AG04450 (cell line): Measurements from ENCODE around the gene QKI. TPM values are rescaled to one million over a fixed set of nuclear protein-coding genes. Genes with fewer than 3 reads are reported as not detected.

Source experiments
- CTCF ChIA-PET: fragments of 300-600, 350-600 bp; formaldehyde crosslinking; extraction: SDS; loops from one replicate; lab custom pipeline; 2022; ENCODE audit warnings: antibody characterized with exemption, inconsistent platforms; lab: Charles Lee
- POLR2A ChIA-PET: fragments of 350-600 bp; formaldehyde crosslinking; extraction: SDS; loops from one replicate; lab custom pipeline; 2021; ENCODE audit warnings: antibody characterized with exemption, inconsistent platforms; lab: Yijun Ruan, JAX
- DNase-seq: peaks from one replicate; pipeline ENCODE4 v3.0.0-alpha.2; 2011; ENCODE audit warnings: low read depth, low spot score
- H3K27ac ChIP-seq: one replicate; pipeline ENCODE4 v1.5.1; 2012; ENCODE audit warnings: low read depth, low read length, control low read depth
- H3K27me3 ChIP-seq: one replicate; pipeline ENCODE4 v1.6.0; 2012; ENCODE audit warnings: low read length; ENCODE audit not compliant: control insufficient read depth, insufficient read depth
- H3K4me3 ChIP-seq: 2 replicates; pipeline ENCODE4 v1.5.1; 2011; ENCODE audit warnings: mild to moderate bottlenecking, low read depth, low read length, control low read depth
- H3K9me3 ChIP-seq: 2 replicates; pipeline ENCODE4 v1.5.1; 2012; ENCODE audit warnings: low read length; ENCODE audit not compliant: control insufficient read depth, insufficient read depth
- polyA plus RNA-seq: library from polyadenylated mRNA; depleted of rRNA; stranded (reverse); fragments of >200 nt; gene quantifications from 2 replicates; pipeline ENCODE4 v1.2.3, GENCODE V29; 2011
- TF ChIP-seq, protein P1 (sequence below): IDR thresholded peaks from 2 replicates; pipeline ENCODE4 v1.5.1; 2011; ENCODE audit warnings: low read depth, low read length, control low read depth, inconsistent platforms

QKI gene
- polyA plus RNA-seq, 1 experiment: 165 TPM

DNA sequence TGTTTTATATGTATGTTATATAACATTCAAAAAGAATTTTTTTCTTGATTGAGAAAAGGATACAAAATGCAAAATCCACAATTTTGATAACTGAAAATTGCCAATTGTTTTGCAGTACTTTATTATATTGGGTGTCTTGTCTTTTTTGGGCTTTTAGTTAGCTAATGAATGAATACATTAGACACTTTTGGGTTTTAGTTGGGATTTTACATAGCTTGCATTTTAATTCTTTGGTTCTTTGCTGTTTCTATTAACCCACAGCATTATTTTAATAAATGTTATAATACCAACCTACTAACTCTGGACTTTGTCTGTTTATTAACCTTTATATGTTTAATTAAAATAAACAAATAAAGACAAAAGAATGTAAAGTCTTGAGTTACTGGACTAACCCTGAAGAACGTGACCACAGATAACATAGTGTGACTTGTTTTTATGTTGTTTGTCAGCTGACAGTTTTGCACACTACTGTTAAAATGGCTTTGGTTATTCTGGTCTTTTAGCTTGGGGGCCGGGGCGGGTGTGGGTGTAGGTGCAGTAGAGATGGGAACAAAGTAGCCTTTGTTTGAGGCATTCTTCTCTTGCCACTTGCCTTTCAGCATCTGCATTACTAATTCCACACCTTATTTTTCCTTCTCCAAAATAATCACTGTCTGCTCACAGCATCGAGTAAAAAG lies 159.1 kb downstream of the QKI start:
- CTCF ChIA-PET: no interaction called here
- DNase-seq: no peak
- POLR2A ChIA-PET: no interaction called here
- Histone ChIP-seq H3K27ac (no peak overlapping the region), H3K27me3 (no peaks in the 10 kb centered on the region), H3K4me3 (no peak overlapping the region), H3K9me3 (no peaks in the 10 kb centered on the region)
- TF ChIP-seq, protein P1, sequence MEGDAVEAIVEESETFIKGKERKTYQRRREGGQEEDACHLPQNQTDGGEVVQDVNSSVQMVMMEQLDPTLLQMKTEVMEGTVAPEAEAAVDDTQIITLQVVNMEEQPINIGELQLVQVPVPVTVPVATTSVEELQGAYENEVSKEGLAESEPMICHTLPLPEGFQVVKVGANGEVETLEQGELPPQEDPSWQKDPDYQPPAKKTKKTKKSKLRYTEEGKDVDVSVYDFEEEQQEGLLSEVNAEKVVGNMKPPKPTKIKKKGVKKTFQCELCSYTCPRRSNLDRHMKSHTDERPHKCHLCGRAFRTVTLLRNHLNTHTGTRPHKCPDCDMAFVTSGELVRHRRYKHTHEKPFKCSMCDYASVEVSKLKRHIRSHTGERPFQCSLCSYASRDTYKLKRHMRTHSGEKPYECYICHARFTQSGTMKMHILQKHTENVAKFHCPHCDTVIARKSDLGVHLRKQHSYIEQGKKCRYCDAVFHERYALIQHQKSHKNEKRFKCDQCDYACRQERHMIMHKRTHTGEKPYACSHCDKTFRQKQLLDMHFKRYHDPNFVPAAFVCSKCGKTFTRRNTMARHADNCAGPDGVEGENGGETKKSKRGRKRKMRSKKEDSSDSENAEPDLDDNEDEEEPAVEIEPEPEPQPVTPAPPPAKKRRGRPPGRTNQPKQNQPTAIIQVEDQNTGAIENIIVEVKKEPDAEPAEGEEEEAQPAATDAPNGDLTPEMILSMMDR: no peak

GRCh38 chr6:163576114-163576513 lies 161.6 kb downstream of the QKI start:
- ChIA-PET POLR2A (no interaction called here), CTCF (no interaction called here)
- Histone ChIP-seq H3K9me3 (no peaks in the 10 kb centered on the region), H3K27ac (no peak overlapping the region), H3K4me3 (no peak overlapping the region), H3K27me3 (no peaks in the 10 kb centered on the region)
- no peak for DNase-seq
- TF ChIP-seq, protein P1: no peak

GRCh38 chr6:163577404-163577803 lies 162.9 kb downstream of the QKI start:
- POLR2A ChIA-PET: no interaction called here
- H3K4me3 ChIP-seq: no peak overlapping the region
- H3K27me3 ChIP-seq: no peaks in the 10 kb centered on the region
- CTCF ChIA-PET: no interaction called here
- H3K9me3 ChIP-seq: no peaks in the 10 kb centered on the region
- DNase-seq: no peak
- no peak overlapping the region for H3K27ac ChIP-seq
- TF ChIP-seq, protein P1: no peak

GRCh38 chr6:163579111-163579879 lies 164.8 kb downstream of the QKI start:
- Histone ChIP-seq H3K4me3 (no peak overlapping the region), H3K27me3 (no peaks in the 10 kb centered on the region), H3K9me3 (no peaks in the 10 kb centered on the region), H3K27ac (no peak overlapping the region)
- ChIA-PET POLR2A (no interaction called here), CTCF (interaction anchor here (0.6 kb wide), 1 partner anchor 65 kb away, joined by 3 read pairs; no protein-coding TSS in a partner anchor)
- TF ChIP-seq, protein P1: no peak
- no peak for DNase-seq

DNA sequence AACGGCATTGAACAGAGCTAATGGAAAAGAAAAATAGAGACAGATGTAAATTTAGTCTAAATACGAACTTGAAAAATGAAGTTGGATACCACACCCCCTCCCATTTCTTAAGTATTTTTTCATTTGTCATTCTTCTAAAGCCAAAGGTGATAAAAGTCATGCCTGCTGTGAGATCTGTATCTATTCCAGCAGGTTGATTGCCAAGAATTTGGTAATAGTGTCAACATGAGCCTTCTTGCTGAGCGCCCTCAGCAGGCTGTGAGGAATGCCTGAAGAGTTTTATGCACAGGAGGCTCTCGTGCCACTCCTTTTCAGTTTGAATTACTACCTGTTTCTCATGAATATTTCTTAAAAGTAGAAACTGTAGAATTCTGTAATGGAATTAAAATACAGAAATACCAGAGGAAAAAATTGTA lies 165.4 kb downstream of the QKI start:
- Histone ChIP-seq H3K4me3 (no peak overlapping the region), H3K9me3 (no peaks in the 10 kb centered on the region), H3K27me3 (no peaks in the 10 kb centered on the region), H3K27ac (no peak overlapping the region)
- ChIA-PET CTCF (interaction anchor here (0.6 kb wide), 1 partner anchor 65 kb away, joined by 3 read pairs; no protein-coding TSS in a partner anchor), POLR2A (no interaction called here)
- DNase-seq: no peak
- TF ChIP-seq, protein P1: 0 out of 2 replicates have a peak, but pooled peaks have one; percentile 2
